GM19452 (cell line): ENCODE data around the gene SFMBT1.
A peak's percentile ranks its signal among the peaks of the same experiment; 100 is the strongest.

ENCODE experiments used
- ATAC-seq: cut with Tn5 transposase; IDR thresholded peaks from one replicate; pipeline ENCODE4 v1.9.1; 2021; ENCODE audit not compliant: unreplicated experiment

Gene SFMBT1

GRCh38 chr3:52890735-52891134 lies 155.1 kb downstream of the SFMBT1 start:
- no peak for ATAC-seq

GRCh38 chr3:52889901-52890300 lies 156.0 kb downstream of the SFMBT1 start:
- ATAC-seq = no peak

GRCh38 chr3:52887166-52887565 lies 158.7 kb downstream of the SFMBT1 start:
- ATAC-seq = no peak

GRCh38 chr3:52886049-52886730 lies 159.7 kb downstream of the SFMBT1 start:
- no peak for ATAC-seq

- ATAC-seq = no peak
Measured at GRCh38 chr3:52882377-52882776, 163.5 kb downstream of the SFMBT1 start.

GRCh38 chr3:52881871-52882270 lies 164.0 kb downstream of the SFMBT1 start:
- ATAC-seq = no peak

- ATAC-seq = no peak
Measured at GRCh38 chr3:52880474-52880873, 165.4 kb downstream of the SFMBT1 start.

- no peak for ATAC-seq
Measured at GRCh38 chr3:52880047-52880446, 165.8 kb downstream of the SFMBT1 start.

- no peak for ATAC-seq
Measured at GRCh38 chr3:52879581-52879980, 166.3 kb downstream of the SFMBT1 start.

- no peak for ATAC-seq
Measured at GRCh38 chr3:52879090-52879489, 166.8 kb downstream of the SFMBT1 start.

GRCh38 chr3:52877085-52877484 lies 168.8 kb downstream of the SFMBT1 start:
- no peak for ATAC-seq

GRCh38 chr3:52874864-52875587 lies 170.8 kb downstream of the SFMBT1 start:
- ATAC-seq = no peak

GRCh38 chr3:52874160-52874701 lies 171.6 kb downstream of the SFMBT1 start:
- ATAC-seq = peak; percentile 49

- ATAC-seq = no peak
Measured at GRCh38 chr3:52873433-52874159, 172.3 kb downstream of the SFMBT1 start.

- ATAC-seq = no peak
Measured at GRCh38 chr3:52872245-52872644, 173.6 kb downstream of the SFMBT1 start.

- no peak for ATAC-seq
Measured at GRCh38 chr3:52871761-52872160, 174.1 kb downstream of the SFMBT1 start.

- no peak for ATAC-seq
Measured at GRCh38 chr3:52870471-52870870, 175.4 kb downstream of the SFMBT1 start.

- ATAC-seq = no peak
Measured at GRCh38 chr3:52866427-52866826, 179.4 kb downstream of the SFMBT1 start.

- no peak for ATAC-seq
Measured at GRCh38 chr3:52865994-52866393, 179.9 kb downstream of the SFMBT1 start.

- no peak for ATAC-seq
Measured at GRCh38 chr3:52860424-52860768, 185.5 kb downstream of the SFMBT1 start.

GRCh38 chr3:52859686-52860423 lies 186.0 kb downstream of the SFMBT1 start:
- ATAC-seq = no peak
